Skeletal muscle tissue (tissue), 4 donors: ENCODE results near the gene TMEM89. TPM values are rescaled to one million over a fixed set of nuclear protein-coding genes. Genes with fewer than 3 reads are reported as not detected.

Experiments used
- H3K27ac ChIP-seq: one replicate; pipeline ENCODE4 v1.7.0; 2013; ENCODE audit warnings: mild to moderate bottlenecking, low read depth, low read length, inconsistent platforms
- H3K27me3 ChIP-seq, 3 donors: one replicate each; pipeline ENCODE4 v1.7.0; 2013; ENCODE audit warnings: low read length in 3 of 3; ENCODE audit not compliant: control insufficient read depth in 3 of 3, insufficient read depth in 3 of 3
- H3K36me3 ChIP-seq, 3 donors: one replicate each; pipeline ENCODE4 v1.7.0; 2013; ENCODE audit warnings: low read length in 3 of 3; ENCODE audit not compliant: control insufficient read depth in 3 of 3, insufficient read depth in 3 of 3
- H3K4me1 ChIP-seq, 3 donors: one replicate each; pipeline ENCODE4 v1.7.0; 2013; ENCODE audit warnings: low read length in 3 of 3, mild to moderate bottlenecking in 3 of 3; ENCODE audit not compliant: control insufficient read depth in 3 of 3, insufficient read depth in 3 of 3
- H3K4me3 ChIP-seq, 3 donors: one replicate each; pipeline ENCODE4 v1.7.0; 2013; ENCODE audit warnings: low read length in 3 of 3
- H3K9ac ChIP-seq, 3 donors: one replicate each; pipeline ENCODE4 v1.7.0; 2013; ENCODE audit warnings: low read length in 3 of 3, mild to moderate bottlenecking in 3 of 3, moderate library complexity in 2 of 3, low read depth in 1 of 3
- H3K9me3 ChIP-seq, 3 donors: one replicate each; pipeline ENCODE4 v1.7.0; 2013; ENCODE audit warnings: low read length in 3 of 3; ENCODE audit not compliant: control insufficient read depth in 3 of 3
- total RNA-seq: library from RNA; depleted of rRNA; stranded (reverse); fragments of >200 nt; gene quantifications from one replicate; pipeline ENCODE4 v1.2.3, GENCODE V29; 2014
- donor health status: Osteomylitis.

Gene TMEM89
- total RNA-seq, 1 donor from 2014 or later: not detected

DNA sequence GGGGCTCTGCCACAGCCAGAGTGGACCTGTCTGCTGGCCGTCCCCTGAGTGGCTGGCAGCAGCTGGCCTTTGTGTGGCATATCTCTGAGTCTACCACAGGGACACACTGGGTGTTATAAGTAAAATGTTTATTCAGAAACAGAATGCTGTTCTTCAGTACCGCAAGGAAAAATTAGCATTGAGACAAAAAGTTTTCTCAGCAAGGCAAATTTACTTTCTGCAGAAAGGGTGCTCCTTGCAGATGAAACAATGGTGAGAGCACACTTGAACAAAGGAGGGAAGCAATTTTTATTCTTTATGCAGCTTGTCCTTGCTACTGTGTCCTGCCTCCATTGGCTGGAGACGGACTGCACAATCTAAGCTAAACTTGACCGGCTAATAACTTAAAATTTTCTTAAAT lies 4.0 kb downstream of the TMEM89 start:
- H3K36me3 ChIP-seq: no peaks in the 10 kb centered on the region
- H3K4me1 ChIP-seq: no peaks in the 10 kb centered on the region
- peaks cover 0 to 2% (median 0%) of the 10 kb centered on the region in 3 donors for H3K9me3 ChIP-seq
- H3K4me3 ChIP-seq: no peak overlapping the region
- no peak overlapping the region for H3K27ac ChIP-seq
- H3K9ac ChIP-seq: no peak overlapping the region
- no peaks in the 10 kb centered on the region for H3K27me3 ChIP-seq

DNA sequence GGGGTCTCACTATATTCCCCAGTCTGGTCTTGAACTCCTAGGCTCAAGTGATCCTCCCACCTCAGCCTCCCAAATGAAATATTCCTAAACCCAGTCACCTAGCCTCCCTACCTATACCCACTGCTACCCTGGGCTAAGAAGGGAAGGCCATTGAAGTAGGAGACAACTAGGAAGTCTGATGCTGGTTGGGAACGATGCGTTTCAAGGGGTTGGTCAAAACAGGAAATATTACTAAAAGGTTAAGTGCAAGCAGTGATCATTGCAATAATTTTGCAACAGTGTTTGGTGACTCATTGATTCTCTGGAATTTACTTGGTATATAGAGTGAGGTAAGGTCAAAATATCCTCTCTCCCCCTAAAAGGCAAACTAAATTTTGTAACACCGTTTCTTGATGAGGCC lies 7.5 kb downstream of the TMEM89 start:
- Histone ChIP-seq H3K36me3 (peaks cover 0 to under 1% (median 0%) of the 10 kb centered on the region in 3 donors), H3K4me3 (no peak overlapping the region), H3K9ac (no peak overlapping the region), H3K9me3 (peaks cover 0 to 2% (median 0%) of the 10 kb centered on the region in 3 donors), H3K4me1 (peaks cover 0 to 6% (median under 1%) of the 10 kb centered on the region in 3 donors), H3K27ac (no peak overlapping the region), H3K27me3 (no peaks in the 10 kb centered on the region)

DNA sequence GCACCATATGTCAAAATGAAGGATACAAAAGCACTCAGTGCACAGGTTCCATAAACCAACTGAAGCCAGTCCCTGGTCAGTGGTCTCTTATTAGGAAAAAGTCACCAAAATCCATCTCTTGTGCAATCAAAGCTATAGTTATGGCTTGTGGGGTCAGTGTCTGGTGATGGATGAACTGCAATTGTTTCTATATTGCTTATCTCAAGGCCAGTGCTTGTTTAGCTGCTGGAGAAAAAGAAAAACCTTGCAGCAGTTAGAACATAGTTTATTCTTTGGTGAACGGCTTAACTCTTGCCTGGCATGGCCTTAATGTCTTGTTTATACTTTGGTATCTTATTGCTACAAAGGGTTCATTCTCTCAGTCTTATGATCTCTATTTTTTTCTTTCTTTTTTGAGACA lies 9.3 kb downstream of the TMEM89 start:
- Histone ChIP-seq H3K27me3 (no peaks in the 10 kb centered on the region), H3K4me3 (no peak overlapping the region), H3K9ac (no peak overlapping the region), H3K36me3 (peaks cover 3 to 10% (median 9%) of the 10 kb centered on the region in 3 donors), H3K4me1 (peaks cover 13 to 20% (median 13%) of the 10 kb centered on the region in 3 donors), H3K27ac (no peak overlapping the region), H3K9me3 (peaks cover 0 to 2% (median 0%) of the 10 kb centered on the region in 3 donors)

DNA sequence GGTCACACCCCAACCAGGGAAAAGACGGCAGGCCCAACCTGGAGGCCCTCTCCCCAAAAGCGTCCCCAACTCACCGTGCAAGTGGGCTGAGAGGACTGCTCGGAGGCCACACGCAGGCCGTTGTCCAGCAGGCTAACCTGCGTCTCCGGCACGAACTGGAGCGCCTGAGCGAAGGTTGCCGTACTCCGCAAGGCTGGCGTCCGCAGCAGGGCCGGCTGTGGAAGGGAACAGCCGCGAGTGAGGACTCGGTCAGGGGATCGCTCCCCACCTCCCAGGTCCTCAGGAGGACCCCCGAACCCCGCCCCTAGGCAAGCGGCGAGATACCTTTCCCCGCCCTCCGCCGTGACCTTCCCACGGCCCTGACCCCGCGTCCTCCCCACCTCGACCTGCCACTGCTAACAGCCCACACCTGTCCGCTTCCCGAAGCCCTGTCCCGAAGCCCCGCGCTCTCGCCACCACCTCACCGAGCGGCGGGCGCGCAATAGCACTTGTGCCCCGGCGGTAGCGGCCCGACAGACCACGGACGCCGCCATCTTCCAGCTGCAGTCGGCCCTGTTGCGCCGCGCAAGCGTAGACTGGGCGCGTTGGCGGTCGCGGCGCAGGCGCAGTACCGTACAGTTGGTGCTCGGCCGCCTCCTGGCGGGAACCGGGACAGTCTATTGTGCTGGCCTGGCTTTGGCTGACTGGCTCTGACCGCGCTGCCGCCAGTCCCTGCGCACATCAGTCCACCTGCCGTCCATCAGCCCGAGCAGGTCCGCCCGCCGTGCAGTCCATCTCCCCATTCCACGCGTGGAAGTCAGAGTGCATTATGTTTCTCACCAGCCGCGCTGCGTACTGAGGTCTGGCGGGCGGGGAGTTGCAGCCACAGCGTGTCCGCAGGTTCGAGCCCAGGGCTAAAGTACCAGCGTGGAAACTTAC lies 12.2 kb downstream of the TMEM89 start, which contains the start of gene UQCRC1:
Gene UQCRC1 (minus strand): TSS at position 559 of the 918 bp plus-strand sequence. CDS start 26 bp downstream, at position 533.
- H3K27me3 ChIP-seq: no peaks in the 10 kb centered on the region
- H3K4me3 ChIP-seq: peak within 1 kb of the TSS; percentile 95 to 99 (median 99)
- H3K9me3 ChIP-seq: no peaks in the 10 kb centered on the region
- H3K36me3 ChIP-seq: peaks cover 20 to 26% (median 26%) of the 10 kb centered on the region in 3 donors
- H3K27ac ChIP-seq: peak within 1 kb of the TSS; percentile 95
- peaks cover 16 to 36% (median 19%) of the 10 kb centered on the region in 3 donors for H3K4me1 ChIP-seq
- H3K9ac ChIP-seq: peak within 1 kb of the TSS; percentile 98 to 100 (median 99)

DNA sequence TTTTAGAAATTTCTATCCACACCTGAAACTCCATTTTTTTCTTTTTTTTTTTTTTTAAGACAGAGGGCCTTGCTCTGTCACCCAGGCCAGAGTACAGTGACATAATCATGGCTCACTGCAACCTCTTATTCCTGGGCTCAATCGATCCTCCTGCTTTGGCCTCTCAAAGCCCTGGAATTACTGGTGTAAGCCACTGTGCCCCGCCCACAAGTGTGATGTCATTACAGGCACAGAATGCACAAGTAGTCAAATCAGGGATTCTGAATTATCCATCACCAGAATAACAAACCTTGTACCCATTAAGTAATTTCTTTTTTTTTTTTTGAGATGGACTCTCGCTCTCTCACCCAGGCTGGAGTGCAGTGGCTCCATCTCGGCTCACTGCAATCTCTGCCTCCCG lies 14.1 kb downstream of the TMEM89 start:
- peaks cover 16 to 50% (median 26%) of the 10 kb centered on the region in 3 donors for H3K4me1 ChIP-seq
- H3K27ac ChIP-seq: no peak overlapping the region
- H3K27me3 ChIP-seq: no peaks in the 10 kb centered on the region
- no peak overlapping the region for H3K4me3 ChIP-seq
- no peaks in the 10 kb centered on the region for H3K9me3 ChIP-seq
- H3K36me3 ChIP-seq: peaks cover 38 to 44% (median 44%) of the 10 kb centered on the region in 3 donors
- no peak overlapping the region for H3K9ac ChIP-seq

DNA sequence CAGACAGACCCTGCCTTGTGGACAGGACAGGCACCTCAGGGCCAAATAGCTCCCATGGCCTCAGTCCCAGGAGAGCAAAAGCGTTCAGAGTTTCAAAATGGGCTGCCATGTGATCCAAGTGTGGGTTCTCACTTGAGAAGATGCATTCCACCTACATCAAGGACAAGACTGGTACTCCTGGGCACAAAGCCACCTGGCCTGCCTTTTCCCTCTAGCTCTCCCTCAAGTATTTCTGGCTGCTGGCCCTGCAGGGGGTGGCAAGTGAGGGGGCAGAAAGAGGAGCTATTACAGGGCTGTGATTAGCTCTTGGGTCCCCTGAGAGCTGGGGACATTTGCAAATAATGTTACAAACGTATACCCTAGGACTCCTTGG lies 20.0 kb downstream of the TMEM89 start:
- Histone ChIP-seq H3K4me1 (peaks cover 54 to 88% (median 65%) of the 10 kb centered on the region in 3 donors), H3K36me3 (peaks cover 62 to 77% (median 72%) of the 10 kb centered on the region in 3 donors), H3K4me3 (no peak overlapping the region), H3K27ac (peak overlapping the region; percentile 97), H3K9me3 (no peaks in the 10 kb centered on the region), H3K9ac (peak overlapping the region in 1 of 3 donors; percentile 70), H3K27me3 (no peaks in the 10 kb centered on the region)

DNA sequence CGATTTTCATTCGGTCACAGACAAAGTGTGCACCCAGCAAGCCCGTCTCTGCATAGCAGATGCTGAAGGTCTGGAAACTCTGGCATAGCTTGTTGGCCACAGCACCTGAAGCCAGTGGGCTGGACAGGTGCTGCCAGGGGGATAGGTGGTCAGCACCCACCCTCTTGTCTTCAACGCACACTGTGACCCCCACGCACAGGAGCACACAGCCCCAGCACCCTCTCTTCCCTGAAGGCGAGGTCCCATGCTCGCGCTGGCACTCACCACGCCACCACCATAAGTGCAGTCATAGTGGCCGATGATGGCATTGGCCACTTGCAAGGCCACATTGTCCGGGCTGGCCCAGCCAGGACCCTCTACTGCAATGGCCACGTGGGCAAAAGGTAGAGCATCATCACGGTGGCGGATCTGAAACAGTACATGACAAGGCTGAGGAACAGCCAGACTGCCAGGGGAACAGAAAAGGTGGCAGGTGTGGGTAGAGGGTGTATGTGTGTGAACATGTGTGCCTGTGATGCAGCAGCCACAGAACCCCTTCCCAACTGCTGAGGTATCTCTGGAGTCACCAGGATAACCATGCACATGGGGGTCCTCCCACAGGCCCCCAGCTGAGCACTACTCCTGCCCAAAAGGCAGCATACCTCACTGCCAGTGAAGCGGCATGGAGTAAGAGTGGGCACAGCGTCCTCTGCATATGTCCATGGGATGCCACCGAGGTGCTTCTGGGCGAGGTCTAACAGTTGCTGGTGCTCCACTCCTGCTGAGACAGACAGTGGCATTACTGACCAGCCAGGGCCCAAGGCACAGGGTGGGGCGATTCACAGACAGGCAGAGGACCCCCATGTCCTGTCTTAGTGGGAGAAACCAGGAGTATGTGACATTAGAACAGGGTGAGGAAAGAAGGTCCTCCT lies 20.6 kb downstream of the TMEM89 start:
- Histone ChIP-seq H3K27me3 (no peaks in the 10 kb centered on the region), H3K4me1 (peaks cover 57 to 93% (median 71%) of the 10 kb centered on the region in 3 donors), H3K9me3 (no peaks in the 10 kb centered on the region), H3K27ac (peak overlapping the region; percentile 97), H3K9ac (peak overlapping the region in 1 of 3 donors; percentile 70), H3K36me3 (peaks cover 60 to 77% (median 71%) of the 10 kb centered on the region in 3 donors), H3K4me3 (peak overlapping the region in 1 of 3 donors; percentile 29)

DNA sequence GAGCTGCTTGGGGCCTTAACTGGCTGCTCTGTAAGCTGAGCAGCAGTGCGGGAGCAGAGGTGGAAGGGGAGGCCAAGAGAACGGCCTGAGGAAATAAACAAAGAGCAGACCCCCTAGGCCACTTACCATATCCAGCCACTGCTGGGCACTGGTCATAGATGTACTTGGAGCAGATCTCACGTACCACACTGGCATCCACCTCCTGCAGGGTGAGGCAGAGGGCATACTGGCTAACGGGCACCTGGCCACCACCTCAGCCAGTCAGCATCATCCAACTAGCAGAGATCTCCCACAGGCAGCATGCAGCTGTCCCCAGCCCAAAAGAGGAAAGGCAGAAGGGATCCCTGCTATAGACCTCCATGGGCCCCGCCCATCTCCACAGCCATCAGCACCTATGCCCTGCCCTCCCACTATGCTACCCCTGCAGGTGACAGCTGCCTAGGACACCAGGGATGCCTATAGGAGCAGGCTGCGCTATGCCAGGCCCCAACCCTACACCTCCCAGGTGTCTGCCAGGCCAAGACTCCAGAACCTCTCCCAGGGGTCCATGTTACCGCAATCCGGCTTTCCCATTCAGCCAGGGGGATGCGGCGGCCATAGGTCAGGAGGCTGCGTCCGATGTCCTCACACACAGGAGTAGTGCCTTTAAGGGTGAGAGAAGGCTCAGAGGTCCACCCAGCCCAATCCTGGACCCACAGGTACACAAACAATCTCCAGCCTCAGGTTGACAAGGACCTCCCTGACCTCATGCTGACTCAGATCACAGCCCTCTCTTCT lies 21.9 kb downstream of the TMEM89 start:
- Histone ChIP-seq H3K36me3 (peaks cover 48 to 64% (median 59%) of the 10 kb centered on the region in 3 donors), H3K4me3 (peak overlapping the region in 2 of 3 donors; percentile 30 to 52), H3K4me1 (peaks cover 59 to 91% (median 76%) of the 10 kb centered on the region in 3 donors)

DNA sequence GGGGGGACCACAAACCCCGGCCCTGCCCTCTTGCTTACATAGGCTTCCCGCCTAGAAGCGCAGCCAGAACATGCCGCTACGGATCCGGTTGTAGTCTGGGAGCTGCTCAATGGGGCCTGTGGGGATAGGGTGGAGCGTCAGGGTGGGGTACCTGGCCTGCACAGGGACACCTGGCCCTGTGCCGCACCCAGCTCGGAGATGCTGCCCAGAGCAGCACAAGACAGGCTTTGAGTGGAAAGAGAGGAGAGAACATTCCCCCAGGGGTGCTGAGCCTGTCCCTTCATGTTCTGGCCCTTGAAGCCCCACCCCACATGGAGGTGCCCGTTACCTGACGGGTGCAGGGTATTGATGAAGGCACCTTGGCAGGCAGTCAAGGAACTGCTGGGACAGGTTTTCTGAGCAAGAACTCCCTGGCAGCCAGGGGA lies 22.5 kb downstream of the TMEM89 start:
- peak overlapping the region; percentile 97 for H3K27ac ChIP-seq
- peaks cover 42 to 58% (median 53%) of the 10 kb centered on the region in 3 donors for H3K36me3 ChIP-seq
- peak overlapping the region; percentile 55 to 83 (median 63) for H3K9ac ChIP-seq
- H3K9me3 ChIP-seq: no peaks in the 10 kb centered on the region
- H3K27me3 ChIP-seq: no peaks in the 10 kb centered on the region
- H3K4me3 ChIP-seq: peak overlapping the region; percentile 11 to 52 (median 30)
- peaks cover 63 to 92% (median 82%) of the 10 kb centered on the region in 3 donors for H3K4me1 ChIP-seq

More for the DNA sequence above, 21.9 kb downstream of the TMEM89 start:
- Histone ChIP-seq H3K9ac (peak overlapping the region; percentile 55 to 83 (median 63)), H3K27me3 (no peaks in the 10 kb centered on the region), H3K9me3 (no peaks in the 10 kb centered on the region), H3K27ac (peak overlapping the region; percentile 97)
